ENCODE results near the gene DNAJC25.

DNAJC25 gene

DNA sequence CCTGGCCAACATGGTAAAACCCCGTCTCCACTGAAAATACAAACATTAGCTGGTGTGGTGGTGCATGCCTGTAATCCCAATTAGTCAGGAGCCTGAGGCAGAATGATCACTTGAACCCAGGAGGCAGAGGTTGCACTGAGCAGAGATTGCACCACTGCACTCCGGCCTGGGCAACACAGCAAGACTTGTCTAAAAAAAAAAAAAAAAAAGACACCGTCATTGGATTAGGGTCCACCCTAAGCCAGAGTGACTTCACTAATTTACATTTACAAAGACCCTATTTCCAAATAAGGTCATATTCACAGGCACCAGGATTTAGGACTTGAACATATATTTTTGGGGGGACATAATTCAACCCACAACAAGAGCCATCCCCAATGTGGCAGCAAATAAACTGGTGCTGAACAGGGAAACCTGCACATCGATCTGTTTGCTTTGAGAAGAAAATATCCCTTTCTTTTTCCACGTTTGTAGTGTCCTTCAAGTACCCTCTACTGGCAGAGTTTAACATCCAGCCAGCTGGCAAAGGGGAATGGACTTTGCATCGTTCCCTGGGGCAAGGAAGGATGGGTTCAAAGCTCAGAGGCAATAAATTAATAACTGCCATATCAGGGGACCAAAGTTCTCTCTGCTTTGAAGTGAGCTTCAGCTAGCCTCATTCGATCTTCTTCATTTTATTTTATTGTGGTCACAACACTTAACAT lies 3.7 kb upstream of the DNAJC25 start:
- DNase-seq (ENCODE audit: low read depth), result no peak

DNA sequence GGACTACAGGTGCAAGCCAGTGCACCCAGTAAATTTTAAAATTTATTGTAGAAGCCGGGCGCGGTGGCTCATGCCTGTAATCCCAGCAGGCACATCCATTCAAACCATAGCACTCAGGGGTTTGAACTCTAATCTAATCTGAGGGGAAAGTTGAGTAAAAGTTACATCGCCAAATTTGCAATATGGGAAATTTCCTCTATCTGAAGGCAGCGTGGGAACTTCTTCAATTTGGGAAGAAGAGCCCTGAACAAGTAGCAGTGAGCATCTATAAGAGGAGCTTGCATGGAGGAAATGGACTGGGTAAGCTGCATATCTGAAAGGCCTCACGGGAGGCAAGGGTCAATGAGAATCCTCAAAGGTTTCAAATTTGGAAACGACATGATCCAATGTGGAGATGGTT lies 2.7 kb upstream of the DNAJC25 start:
- DNase-seq (ENCODE audit: low read depth), result no peak

DNA sequence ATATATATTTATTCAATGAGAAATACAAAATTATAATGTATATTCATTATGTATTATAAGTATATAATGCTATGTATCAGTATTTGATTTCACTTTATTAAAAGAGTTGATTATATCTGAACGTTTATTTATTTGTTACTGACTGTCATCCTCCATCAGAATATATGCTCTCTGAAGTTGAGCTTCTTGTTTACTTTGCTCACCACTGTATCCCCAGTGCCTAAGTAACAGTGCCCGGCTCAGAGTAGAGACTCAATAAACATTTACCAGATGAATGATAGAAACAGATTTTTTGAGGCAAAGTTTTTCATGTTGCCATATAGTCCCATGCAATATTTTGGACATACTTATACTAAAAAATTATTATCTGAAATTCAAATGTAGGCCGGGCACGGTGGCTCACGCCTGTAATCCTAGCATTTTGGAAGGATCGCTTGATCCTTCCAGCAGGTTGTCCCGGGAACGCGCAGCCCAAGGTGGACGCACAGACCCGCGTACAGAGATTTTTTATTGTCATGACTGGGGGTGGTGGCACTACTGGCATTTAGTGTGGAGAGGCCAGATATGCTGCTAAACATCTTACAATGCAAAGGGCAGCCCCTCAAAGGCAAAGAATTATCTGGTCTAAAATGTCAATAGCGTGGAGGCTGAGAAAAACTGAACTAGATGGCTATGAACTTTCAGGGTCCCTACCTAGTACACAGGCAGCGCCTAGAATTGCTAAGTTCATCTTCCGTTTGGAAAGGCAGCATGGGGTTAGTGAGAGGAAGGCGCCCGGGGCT lies 761 bp upstream of the DNAJC25 start:
- DNase-seq (ENCODE audit: low read depth), result no peak

DNA sequence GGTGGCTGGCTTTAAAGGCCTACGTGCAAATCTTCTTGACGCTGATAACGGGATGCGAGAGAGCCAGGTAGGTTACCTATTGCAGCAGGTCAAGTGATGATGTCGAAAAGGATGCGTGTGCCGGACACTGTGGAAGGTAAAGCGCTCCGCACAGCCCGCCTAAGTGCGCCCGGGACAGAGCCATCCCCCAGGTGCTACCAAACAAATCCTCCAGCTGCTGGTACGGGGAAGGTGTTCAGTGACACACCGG lies 245 bp upstream of the DNAJC25 start:
- no peak for DNase-seq (ENCODE audit: low read depth)

DNA sequence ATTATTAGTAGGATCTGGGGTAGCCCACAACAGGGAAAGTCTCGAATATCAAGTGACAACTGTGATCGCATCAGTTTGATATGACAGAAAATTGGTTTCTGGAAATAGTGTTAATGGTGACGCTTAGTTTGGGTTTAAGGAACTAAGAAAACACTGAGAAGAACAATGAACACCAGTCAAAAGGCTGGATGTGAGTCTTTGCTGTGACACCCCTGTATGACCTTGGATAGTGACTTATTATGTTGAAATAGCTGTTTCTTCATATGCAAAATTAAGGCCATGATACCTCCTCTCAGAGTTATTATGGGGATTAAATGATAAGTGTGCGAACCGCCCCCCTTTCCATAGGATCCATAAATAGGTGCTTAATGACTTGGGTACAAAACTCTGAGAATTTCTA lies 926 bp downstream of the DNAJC25 start:
- no peak for DNase-seq (ENCODE audit: low read depth)

DNA sequence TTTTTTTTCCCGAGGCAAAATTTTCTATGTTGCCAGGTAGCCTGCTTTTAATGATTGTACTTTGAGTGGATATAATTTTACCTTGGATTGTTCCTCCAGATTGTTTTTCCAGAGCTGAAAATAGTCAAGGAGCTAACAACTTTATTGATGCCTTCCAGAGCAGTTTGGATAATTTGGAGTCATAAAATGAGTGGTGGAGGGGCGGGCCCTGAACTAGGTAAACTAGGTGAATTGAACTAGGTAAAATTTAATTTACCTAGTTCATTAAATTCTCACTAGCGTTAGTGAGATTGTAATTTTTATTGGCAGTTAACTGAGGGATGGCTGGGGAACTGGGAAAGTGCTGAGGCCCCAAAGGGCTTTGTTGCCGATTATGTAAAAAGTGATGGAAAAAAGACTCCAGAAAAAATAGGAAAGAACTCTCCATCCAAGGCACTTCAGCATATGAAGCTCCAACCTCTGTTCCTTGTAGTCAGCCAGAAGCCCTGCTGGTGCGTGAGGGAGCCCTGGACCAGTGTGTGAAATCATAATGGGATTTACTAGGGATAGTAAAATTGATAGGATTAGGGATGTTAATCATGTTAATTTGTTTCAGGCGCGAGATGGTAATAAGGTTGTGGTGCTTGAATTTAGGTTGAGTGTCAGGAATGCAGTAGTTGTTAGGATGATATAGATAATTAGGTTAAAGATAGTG lies 1.7 kb downstream of the DNAJC25 start:
- no peak for DNase-seq (ENCODE audit: low read depth)

DNA sequence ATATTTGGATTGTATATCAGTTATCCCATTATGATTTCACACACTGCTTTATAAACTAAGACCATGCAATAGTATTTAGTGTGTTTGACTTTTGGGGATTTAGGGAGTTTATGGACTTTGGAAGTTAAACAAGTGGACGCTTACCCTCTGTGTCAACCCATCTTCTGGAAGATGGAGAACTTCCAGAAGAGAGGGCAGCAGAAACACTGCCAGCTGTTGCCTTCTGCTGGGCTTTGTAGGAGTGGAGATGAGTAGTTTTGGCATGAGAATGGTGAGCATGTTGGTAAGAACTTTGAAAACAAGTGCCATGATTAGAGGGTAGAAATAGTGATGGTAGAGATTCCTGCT lies 2.2 kb downstream of the DNAJC25 start:
- DNase-seq (ENCODE audit: low read depth), result no peak

DNA sequence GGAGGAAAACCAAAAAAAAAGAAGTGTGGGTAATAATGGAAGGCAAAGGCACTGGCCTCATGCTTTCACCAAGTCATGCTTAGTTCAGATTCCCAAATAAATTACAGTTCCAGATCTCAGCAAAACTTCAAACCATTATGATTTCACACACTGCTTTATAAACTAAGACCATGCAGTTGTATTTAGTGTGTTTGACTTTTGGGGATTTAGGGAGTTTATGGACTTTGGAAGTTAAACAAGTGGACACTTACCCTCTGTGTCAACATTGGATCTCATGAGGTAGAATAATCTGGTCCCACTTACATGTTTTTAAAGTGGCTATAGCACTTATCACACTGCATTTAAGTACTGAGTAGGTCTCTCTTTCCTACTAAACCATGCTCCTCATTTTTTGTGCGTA lies 3.7 kb downstream of the DNAJC25 start:
- no peak for DNase-seq (ENCODE audit: low read depth)

DNA sequence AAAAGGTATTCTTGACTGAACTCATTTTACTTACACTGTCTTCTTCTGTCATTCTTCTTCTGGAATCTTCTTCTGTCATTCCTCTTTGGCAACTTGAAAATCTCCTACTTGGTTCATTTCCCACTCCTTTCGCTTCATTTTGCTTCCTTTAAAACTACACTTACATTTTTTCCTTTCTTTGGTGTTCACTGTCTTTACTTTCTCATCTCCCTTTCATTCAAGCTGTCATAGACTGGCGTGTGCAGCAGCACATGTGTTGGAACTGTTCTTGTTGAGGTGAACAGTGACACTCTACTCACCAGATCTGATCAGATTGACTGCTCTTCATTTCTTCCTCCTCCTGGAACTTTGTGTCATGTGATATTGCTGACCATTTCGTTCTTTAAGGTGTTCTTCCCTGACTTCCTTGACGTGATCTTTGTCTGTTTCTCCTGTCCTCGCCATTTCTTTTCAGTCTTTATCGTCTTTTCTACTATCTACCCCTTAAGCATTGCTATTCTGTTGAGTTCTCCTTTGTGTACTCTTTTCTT lies 6.4 kb downstream of the DNAJC25 start:
- no peak for DNase-seq (ENCODE audit: low read depth)

DNA sequence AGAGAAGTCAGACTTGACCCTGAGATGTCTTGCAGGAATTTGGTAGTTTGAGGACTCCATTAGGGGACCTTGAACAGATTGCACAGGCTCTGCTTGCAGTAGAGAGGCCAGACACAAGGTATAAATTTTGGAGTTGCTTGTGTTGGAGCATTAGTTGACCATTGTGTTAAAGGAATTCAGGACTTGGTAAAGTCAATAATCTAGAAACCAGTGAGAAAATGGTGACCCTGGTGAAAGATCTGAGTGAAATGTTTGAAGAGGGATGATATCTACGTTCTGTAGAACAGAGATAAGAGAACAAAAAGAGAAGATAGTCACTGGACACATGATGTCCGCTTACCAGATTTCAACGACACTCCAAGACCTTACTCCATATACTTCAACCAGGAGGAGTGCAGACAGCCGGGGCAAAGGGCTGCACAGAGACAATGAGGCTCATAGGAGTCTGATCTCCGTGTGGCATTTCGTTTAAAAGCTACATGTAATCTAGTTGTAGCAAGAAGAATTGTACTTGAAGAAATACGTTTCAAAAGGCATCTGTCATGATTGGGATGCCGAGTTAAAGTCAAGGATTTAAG lies 13.2 kb downstream of the DNAJC25 start:
- no peak for DNase-seq (ENCODE audit: low read depth)

DNA sequence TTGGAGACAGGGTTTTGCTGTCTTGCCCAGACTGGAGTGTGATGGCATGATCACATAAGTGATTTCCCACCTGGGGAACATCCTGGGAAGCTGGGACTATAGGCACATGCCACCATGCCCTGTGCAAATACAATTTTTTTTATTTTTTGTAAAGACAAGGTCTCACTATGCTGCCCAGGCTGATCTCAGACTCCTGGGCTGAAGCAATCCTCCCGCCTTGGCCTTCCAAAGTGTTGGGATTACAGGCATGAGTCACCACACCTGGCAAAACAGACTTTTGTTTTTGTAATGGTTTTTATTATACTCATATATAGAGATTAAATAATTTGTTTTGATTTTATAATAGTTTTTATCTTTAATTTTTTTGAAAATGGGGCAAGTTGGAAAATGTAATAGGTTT lies 14.7 kb downstream of the DNAJC25 start:
- DNase-seq (ENCODE audit: low read depth), result no peak

DNA sequence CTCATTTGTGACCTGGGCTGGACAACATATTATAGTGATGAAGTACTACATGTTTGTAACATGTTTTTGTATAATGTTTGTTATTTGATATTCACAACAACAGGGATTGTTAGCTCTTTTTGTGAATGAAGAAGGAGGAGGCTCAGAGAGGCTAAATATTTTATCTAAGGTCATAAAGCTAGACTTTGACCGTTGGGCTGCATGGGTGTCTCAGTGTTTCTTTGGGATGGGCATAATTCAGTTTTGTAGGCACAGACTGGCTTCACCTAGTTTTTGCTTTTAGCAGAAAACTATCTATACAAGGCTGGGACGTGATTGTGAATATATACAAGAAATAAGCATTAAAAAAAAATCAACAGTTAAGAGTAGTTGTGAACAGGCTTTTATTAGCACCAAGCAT lies 15.3 kb downstream of the DNAJC25 start:
- DNase-seq (ENCODE audit: low read depth), result no peak

DNA sequence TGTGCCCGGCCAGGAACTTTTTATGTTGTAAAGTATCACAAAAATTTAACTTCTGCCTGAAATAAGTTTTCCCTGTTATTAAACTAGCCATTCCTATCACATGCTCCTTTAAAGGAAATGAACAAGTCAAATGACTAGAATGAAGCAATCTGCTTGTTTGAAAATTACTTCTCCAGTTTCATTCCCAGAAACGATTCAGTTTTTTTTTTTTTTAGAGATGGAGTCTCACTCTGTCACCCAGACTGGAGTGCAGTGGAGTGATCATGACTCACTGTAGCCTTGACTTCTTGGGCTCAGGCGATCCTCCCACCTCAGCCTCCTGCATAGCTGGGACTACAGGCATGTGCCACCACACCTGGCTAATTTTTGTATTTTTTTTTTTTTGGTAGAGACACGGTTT lies 16.9 kb downstream of the DNAJC25 start:
- no peak for DNase-seq (ENCODE audit: low read depth)

DNA sequence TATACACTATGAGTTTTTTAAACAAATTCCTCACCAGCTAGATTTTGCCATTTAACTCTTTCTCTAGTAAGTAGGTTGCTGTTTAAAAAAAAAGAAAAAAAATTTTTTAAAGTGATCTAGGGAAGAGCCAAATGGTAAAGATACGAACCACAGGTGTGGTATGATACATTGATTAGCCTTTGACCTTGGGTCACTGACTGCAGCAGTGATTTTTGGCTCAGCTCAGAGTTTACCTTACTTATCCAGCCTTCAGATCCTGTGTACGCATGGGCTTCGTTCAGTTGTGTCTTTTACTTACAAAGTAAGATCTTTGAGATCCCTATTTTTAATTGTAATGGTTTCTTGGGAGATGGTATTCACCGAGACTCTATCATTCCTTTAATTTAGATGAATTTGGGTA lies 17.9 kb downstream of the DNAJC25 start:
- DNase-seq (ENCODE audit: low read depth), result no peak

DNA sequence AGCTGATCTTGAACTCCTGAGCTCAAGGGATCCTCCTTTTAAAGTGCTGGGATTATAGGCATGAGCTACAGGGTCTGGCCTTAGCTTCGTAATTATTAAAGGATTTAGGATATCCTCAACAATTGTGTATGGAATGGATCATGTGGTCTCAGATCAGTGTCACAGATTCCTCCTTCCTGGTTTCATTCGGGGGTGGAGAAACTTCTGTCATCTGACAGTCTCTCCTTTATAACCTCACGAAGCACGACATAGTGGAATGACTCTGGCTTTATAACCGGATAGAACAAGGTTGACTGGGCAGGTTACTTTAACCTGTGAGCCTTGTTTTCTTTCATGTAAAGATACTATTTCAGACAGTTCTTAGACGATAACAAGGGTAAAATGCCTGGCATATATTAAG lies 25.9 kb downstream of the DNAJC25 start:
- DNase-seq (ENCODE audit: low read depth), result no peak

DNA sequence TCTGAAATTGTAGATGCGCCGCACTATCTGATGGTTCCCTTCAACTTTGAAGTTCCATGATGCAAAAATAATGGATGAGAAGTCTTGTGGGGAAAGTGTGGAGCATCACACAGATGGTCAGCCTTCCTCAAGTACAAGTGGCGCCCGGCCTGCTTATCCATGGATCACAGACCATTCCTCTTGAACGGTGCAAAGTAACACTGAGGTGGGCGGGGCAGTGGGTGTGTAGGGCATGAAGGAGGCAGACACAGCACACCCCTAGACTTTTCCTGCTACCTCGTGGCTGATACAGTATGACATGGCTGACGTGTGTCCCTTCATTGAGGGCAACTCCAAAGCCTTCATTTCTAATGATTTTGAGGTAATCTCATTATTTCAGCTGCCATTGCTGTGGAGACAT lies 27.8 kb downstream of the DNAJC25 start:
- DNase-seq (ENCODE audit: low read depth), result no peak

DNA sequence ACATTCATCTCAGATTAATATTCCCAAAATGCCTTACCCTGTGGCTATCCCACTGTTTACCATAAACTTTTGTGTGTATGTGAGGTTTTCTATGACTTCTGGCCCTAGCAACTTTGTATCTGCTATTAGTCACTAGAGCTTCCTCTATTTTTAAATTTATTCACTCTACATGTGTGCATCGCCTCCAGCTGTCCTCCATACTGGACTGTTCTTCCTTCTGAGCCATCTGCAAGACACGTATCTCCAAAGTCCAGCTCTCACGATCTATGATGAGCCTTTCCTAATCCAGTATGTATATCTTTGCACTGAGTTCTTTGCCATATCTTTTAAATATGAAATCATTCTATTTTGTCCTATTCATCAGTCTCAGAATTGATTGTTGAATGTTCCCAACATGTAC lies 28.6 kb downstream of the DNAJC25 start:
- DNase-seq (ENCODE audit: low read depth), result no peak

DNA sequence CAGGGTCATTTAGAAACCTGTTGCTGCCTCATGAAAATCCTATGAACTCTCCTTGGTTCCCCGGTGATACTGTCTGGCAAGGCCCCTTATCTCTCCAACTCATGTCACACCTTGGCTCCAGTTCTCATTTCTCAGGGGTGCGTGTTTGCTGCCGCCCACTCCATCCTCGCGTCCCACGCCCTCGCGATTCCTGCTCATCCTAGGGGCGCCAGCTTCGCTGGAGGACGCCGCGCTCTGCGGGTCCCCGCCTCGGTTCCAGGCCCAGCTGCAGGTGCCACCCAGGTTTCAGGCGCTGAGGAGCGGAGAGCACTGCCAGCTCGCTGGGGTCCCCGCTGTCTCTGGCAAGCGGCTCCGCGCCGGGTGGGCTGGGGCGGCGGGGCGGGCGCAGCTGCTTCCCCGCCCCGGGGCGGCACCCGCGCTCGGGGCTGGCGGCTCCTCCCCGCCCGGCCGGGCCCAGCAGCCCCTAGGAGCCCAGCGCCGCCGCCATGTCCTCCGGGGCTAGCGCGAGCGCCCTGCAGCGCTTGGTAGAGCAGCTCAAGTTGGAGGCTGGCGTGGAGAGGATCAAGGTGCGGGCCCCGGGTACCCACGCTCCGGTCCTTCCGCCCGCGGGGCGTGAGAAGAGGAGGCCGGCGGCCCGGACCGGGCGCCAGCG lies 30.1 kb downstream of the DNAJC25 start, which contains the start of gene GNG10:
Gene GNG10, plus strand, starts transcription at position 456 of the 652 bp plus-strand sequence. Its CDS starts 30 bp downstream, at position 486.
- DNase-seq (ENCODE audit: low read depth), result peak; percentile 72

DNA sequence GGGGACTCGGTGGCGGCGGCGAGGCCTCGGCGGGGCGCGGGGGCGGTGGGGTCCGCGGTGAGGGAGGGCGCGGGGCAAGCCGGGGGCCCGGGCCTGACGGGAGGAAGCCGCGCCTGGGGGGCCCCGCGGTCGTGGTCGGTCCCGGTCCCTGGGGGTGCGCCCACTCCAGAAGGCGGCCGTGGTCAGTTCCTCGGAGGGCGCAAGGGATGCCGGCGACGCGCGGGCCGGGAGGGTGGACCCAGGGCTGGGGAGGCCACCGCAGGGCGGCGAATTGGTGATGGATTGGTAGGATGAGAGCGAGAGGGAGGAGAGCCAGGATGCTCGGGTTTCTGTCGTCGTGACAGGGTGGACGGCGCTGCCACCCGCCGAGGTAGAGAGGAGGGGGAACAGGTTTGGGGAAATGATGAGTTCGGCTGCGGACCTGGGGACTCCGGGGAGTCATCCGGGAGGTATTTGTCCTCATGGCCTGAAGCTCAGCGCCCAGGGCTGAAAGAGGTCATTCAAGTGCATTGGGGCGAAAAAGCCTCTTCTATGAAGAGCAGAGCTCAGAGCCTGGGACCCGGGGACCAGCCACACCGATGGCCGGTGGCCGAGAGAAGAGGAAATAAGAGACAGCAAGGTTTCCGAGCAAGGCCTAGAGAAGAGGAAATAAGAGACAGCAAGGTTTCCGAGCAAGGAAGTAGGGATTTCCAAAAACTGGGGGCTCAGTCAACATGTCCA lies 30.8 kb downstream of the DNAJC25 start:
- peak; percentile 9 for DNase-seq (ENCODE audit: low read depth)

DNA sequence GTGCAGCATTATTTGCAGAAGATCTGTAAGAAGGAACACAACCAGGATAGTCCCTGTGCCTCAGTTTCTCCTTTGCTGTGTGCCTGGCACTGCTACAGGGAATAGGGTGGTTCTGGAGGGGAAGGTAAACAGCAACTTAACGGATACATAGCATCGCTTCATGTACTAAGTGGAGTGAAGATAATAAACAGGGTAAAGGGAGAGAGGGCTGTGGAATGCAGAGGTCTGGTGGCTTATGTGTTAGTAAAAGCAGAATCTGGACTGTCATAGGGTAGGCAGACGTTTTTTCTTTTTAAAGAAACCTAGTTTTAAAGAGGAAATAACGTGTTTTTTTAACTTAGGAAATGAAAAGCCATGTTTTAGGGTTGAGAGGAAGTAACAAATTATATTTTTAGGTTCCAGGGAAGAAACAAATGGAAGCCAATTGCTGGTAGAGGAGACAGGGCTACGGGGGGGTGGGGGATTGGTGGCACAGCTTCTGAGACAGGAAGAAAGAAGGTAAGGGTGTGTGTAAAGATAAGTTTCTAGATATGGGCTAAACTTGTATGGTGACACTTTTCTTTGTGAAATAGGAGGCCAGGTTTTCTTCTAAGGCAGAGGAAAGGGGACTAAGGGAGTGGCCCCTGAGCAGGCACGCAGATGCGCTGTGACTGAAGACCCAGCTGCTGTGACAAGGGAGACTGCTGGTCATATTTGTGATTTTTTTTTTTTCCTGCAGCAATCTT lies 31.6 kb downstream of the DNAJC25 start:
- DNase-seq (ENCODE audit: low read depth), result no peak

DNA sequence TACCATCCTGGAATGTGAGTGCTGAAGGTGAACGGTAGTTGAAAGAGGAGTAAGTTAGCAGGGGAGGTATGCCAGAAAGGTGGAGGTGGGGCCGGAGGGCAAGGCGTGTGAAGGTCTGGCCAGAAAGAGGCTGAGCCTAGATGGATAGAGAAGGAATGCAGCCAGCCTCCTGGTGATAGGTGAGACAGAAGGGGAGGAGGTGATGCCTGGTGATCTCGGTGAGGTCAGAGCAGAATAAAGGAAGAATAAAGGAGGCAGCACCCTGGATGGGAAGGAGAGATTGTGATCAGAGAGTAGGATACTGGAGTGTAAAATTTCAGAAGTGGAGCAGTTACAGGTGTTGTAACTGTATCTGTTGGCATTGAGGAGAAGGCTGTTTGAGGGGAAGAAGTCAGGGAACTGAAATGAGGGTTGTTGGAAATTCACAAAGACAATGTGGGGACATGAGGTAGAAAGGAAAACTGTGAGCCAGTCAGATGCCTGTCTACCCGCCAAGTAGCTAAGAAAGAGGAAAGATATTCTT lies 32.2 kb downstream of the DNAJC25 start:
- DNase-seq (ENCODE audit: low read depth), result no peak
